Measurements from ENCODE around the gene PCDH15. TPM values are rescaled to one million over a fixed set of nuclear protein-coding genes. Genes with fewer than 3 reads are reported as not detected.

Gene PCDH15
- total RNA-seq, 1 experiment from 2014 or later = 0.59 TPM

DNA sequence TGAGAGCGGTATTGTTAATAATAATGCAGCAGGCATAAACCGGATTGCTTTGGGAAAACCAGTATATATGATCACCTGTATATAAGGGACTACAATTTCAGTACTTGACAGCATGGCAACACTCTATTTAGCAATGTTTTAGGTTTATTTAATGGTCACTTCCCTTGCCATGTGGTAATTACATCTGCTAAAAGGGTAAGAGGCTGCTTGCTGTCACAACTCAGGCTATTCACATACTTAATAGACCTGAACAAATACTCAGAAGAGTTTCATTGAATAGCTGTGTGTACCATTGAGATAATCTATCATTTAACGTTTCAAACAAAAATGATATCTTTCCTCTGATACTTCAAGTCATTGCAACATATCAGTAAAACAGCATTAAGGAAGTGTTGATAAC is 90.1 kb downstream of the PCDH15 start:
- ChIA-PET POLR2A (no interaction called here), CTCF (no interaction called here)
- no peak for ATAC-seq
- H3K27ac Mint-ChIP-seq = no peak overlapping the region
- no peak overlapping the region for H3K4me3 Mint-ChIP-seq
- no peaks in the 10 kb centered on the region for H3K4me1 Mint-ChIP-seq
- H3K36me3 Mint-ChIP-seq = no peaks in the 10 kb centered on the region
- no peak for DNase-seq (ENCODE audit: low spot score)
- peaks cover 7% of the 10 kb centered on the region for H3K9me3 Mint-ChIP-seq
- TF ChIP-seq IRF1 (CRISPR knock-in tag; IDR thresholded peaks at IDR 0.05) (no peak), GTF2I (CRISPR knock-in tag; conservative IDR thresholded peaks at IDR 0.05) (no peak), CREM (CRISPR knock-in tag; IDR thresholded peaks at IDR 0.05) (no peak), MXD4 (CRISPR knock-in tag; IDR thresholded peaks at IDR 0.05; ENCODE audit: borderline replicate concordance) (no peak), ESRRA (CRISPR knock-in tag; IDR thresholded peaks at IDR 0.05; ENCODE audit: borderline replicate concordance) (no peak), ZBTB21 (CRISPR knock-in tag; IDR thresholded peaks at IDR 0.05; ENCODE audit: borderline replicate concordance) (no peak), NR3C1 (CRISPR knock-in tag; conservative IDR thresholded peaks at IDR 0.05; ENCODE audit: low read depth) (no peak), TEAD4 (CRISPR knock-in tag; IDR thresholded peaks at IDR 0.05) (no peak), ZNF138 (CRISPR knock-in tag; conservative IDR thresholded peaks at IDR 0.05) (no peak), NFE2L1 (CRISPR knock-in tag; IDR thresholded peaks at IDR 0.05) (no peak), ZNF121 (CRISPR knock-in tag; IDR thresholded peaks at IDR 0.05) (no peak), RORB (CRISPR knock-in tag; IDR thresholded peaks at IDR 0.05) (no peak), ZNF317 (CRISPR knock-in tag; IDR thresholded peaks at IDR 0.05; ENCODE audit: borderline replicate concordance, low read depth) (no peak), CTCF (IDR thresholded peaks at IDR 0.05) (no peak), ZNF532 (CRISPR knock-in tag; IDR thresholded peaks at IDR 0.05; ENCODE audit: borderline replicate concordance) (no peak), ELF4 (CRISPR knock-in tag; IDR thresholded peaks at IDR 0.05; ENCODE audit: low read depth) (no peak), ZNF396 (CRISPR knock-in tag; IDR thresholded peaks at IDR 0.05; ENCODE audit: borderline replicate concordance) (no peak), ZBTB43 (CRISPR knock-in tag; IDR thresholded peaks at IDR 0.05) (no peak)
- TF ChIP-seq, protein P1, sequence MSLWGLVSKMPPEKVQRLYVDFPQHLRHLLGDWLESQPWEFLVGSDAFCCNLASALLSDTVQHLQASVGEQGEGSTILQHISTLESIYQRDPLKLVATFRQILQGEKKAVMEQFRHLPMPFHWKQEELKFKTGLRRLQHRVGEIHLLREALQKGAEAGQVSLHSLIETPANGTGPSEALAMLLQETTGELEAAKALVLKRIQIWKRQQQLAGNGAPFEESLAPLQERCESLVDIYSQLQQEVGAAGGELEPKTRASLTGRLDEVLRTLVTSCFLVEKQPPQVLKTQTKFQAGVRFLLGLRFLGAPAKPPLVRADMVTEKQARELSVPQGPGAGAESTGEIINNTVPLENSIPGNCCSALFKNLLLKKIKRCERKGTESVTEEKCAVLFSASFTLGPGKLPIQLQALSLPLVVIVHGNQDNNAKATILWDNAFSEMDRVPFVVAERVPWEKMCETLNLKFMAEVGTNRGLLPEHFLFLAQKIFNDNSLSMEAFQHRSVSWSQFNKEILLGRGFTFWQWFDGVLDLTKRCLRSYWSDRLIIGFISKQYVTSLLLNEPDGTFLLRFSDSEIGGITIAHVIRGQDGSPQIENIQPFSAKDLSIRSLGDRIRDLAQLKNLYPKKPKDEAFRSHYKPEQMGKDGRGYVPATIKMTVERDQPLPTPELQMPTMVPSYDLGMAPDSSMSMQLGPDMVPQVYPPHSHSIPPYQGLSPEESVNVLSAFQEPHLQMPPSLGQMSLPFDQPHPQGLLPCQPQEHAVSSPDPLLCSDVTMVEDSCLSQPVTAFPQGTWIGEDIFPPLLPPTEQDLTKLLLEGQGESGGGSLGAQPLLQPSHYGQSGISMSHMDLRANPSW (CRISPR knock-in tag; conservative IDR thresholded peaks at IDR 0.05; ENCODE audit: low read depth) = no peak
- TF ChIP-seq, protein P2, sequence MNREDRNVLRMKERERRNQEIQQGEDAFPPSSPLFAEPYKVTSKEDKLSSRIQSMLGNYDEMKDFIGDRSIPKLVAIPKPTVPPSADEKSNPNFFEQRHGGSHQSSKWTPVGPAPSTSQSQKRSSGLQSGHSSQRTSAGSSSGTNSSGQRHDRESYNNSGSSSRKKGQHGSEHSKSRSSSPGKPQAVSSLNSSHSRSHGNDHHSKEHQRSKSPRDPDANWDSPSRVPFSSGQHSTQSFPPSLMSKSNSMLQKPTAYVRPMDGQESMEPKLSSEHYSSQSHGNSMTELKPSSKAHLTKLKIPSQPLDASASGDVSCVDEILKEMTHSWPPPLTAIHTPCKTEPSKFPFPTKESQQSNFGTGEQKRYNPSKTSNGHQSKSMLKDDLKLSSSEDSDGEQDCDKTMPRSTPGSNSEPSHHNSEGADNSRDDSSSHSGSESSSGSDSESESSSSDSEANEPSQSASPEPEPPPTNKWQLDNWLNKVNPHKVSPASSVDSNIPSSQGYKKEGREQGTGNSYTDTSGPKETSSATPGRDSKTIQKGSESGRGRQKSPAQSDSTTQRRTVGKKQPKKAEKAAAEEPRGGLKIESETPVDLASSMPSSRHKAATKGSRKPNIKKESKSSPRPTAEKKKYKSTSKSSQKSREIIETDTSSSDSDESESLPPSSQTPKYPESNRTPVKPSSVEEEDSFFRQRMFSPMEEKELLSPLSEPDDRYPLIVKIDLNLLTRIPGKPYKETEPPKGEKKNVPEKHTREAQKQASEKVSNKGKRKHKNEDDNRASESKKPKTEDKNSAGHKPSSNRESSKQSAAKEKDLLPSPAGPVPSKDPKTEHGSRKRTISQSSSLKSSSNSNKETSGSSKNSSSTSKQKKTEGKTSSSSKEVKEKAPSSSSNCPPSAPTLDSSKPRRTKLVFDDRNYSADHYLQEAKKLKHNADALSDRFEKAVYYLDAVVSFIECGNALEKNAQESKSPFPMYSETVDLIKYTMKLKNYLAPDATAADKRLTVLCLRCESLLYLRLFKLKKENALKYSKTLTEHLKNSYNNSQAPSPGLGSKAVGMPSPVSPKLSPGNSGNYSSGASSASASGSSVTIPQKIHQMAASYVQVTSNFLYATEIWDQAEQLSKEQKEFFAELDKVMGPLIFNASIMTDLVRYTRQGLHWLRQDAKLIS (CRISPR knock-in tag; IDR thresholded peaks at IDR 0.05; ENCODE audit: borderline replicate concordance) = no peak
- no peaks in the 10 kb centered on the region for H3K27me3 Mint-ChIP-seq (ENCODE audit: low read depth)

Data from WTC11 (cell line).